K562 (cell line): ENCODE data around the gene TMCO4. TPM values are rescaled to one million over a fixed set of nuclear protein-coding genes. Genes with fewer than 3 reads are reported as not detected.
A peak's percentile ranks its signal among the peaks of the same experiment; 100 is the strongest.

Experiments
- BDP1 ChIP-seq: IDR thresholded peaks from 3 replicates; pipeline ENCODE4 v1.6.1; 2011; ENCODE audit not compliant: insufficient read length, insufficient read depth
- ELF1 ChIP-seq: fragments of 200-800 bp; sonication (Bioruptor generic); IDR thresholded peaks from 2 replicates; pipeline ENCODE4 v1.6.1; 2016; ENCODE audit warnings: missing genetic modification characterization, missing compliant biosample characterization
- EWSR1 ChIP-seq: fragments of 450-650 bp; IDR thresholded peaks from 2 replicates; pipeline ENCODE4 v1.6.1; 2018; ENCODE audit warnings: borderline replicate concordance, mild to moderate bottlenecking, low read depth, moderate library complexity; ENCODE audit not compliant: partially characterized antibody
- FOXK2 ChIP-seq, 2 experiments: fragments of 450-650 bp; IDR thresholded peaks in 1 of 2; conservative IDR thresholded peaks in 1 of 2; 2 replicates each; pipeline ENCODE4 v1.6.1; 2016; ENCODE audit warnings: low read depth in 2 of 2, mild to moderate bottlenecking in 1 of 2
- JUN ChIP-seq, 2 experiments: sonication (generic) in 1 of 2; formaldehyde crosslinking in 1 of 2; IDR thresholded peaks; 2 replicates each; pipeline versions ENCODE4 v1.6.1 to v1.8.0; 2012 to 2022; ENCODE audit warnings: borderline replicate concordance in 2 of 2, mild to moderate bottlenecking in 2 of 2, improper control_type of control experiment in 1 of 2, low read depth in 1 of 2, low read length in 1 of 2, missing genetic modification reagents in 1 of 2
- KLF10 ChIP-seq: fragments of 250-450 bp; sonication (Bioruptor Pico); IDR thresholded peaks from 2 replicates; pipeline ENCODE4 v1.6.1; 2021; ENCODE audit warnings: matching md5 sums
- LARP7 ChIP-seq: fragments of 450-650 bp; IDR thresholded peaks from 2 replicates; pipeline ENCODE4 v1.6.1; 2016
- NR2F6 ChIP-seq: fragments of 450-650 bp; formaldehyde crosslinking; IDR thresholded peaks from 2 replicates; pipeline ENCODE4 v1.4.0; 2020; ENCODE audit warnings: mild to moderate bottlenecking
- PCBP1 ChIP-seq: fragments of 200-400 bp; formaldehyde crosslinking; IDR thresholded peaks from 2 replicates; pipeline ENCODE4 v1.6.1; 2018; ENCODE audit warnings: mild to moderate bottlenecking, low read depth, low read length; ENCODE audit not compliant: poor library complexity, severe bottlenecking
- PTBP1 ChIP-seq: fragments of 200-400 bp; formaldehyde crosslinking; IDR thresholded peaks from 2 replicates; pipeline ENCODE4 v1.6.1; 2017; ENCODE audit warnings: low read depth, low read length
- RAD21 ChIP-seq, 2 experiments: fragments of 250-450 bp in 1 of 2; fragments of 450-650 bp in 1 of 2; sonication (Bioruptor Pico) in 1 of 2; formaldehyde crosslinking in 1 of 2; IDR thresholded peaks in 1 of 2; conservative IDR thresholded peaks in 1 of 2; 2 replicates each; pipeline versions ENCODE4 v1.4.0 to v1.8.0; 2020 to 2022; ENCODE audit warnings: mild to moderate bottlenecking in 2 of 2, moderate library complexity in 1 of 2
- RHOXF2B ChIP-seq: fragments of 250-450 bp; sonication (Bioruptor Pico); conservative IDR thresholded peaks from 2 replicates; pipeline ENCODE4 v1.5.1; 2021
- SIRT6 ChIP-seq: IDR thresholded peaks from one replicate; pipeline ENCODE4 v1.6.1; 2012; ENCODE audit warnings: low read depth, mild to moderate bottlenecking, control low read depth, inconsistent platforms, low read length, moderate library complexity
- TFAM ChIP-seq: fragments of 250-450 bp; sonication (Bioruptor Pico); conservative IDR thresholded peaks from 2 replicates; pipeline ENCODE4 v1.5.0; 2021; ENCODE audit warnings: mild to moderate bottlenecking, moderate library complexity
- ZNF384 ChIP-seq: IDR thresholded peaks from 2 replicates; pipeline ENCODE4 v1.6.1; 2012; ENCODE audit warnings: low read depth, low read length, improper control_type of control experiment
- ZNF431 ChIP-seq: sonication (generic); formaldehyde crosslinking; IDR thresholded peaks from 2 replicates; pipeline ENCODE4 v1.8.0; 2022; ENCODE audit warnings: mild to moderate bottlenecking, missing genetic modification reagents
- ZNF668 ChIP-seq: fragments of 250-450 bp; sonication (Bioruptor Pico); IDR thresholded peaks from 2 replicates; pipeline ENCODE4 v1.8.0; 2022; ENCODE audit warnings: mild to moderate bottlenecking, inconsistent platforms
- polyA plus RNA-seq, 8 experiments: library from polyadenylated mRNA; depleted of rRNA in 4 of 8; stranded (reverse) in 5 of 8; unstranded in 3 of 8; fragments of >200 nt; fragmentation: Nextera tagmentation in 2 of 8; fragmentation: Illumina TruSeq in 1 of 8; extraction: Ambion mirVana in 2 of 8; extraction: Trizol in 1 of 8; gene quantifications; 2 replicates each; pipeline versions ENCODE4 v1.2.1 to v1.2.3, GENCODE V29; 2011 to 2014; ENCODE audit warnings: inconsistent platforms in 1 of 8, missing spikeins in 1 of 8
- total RNA-seq, 7 experiments: library from RNA; depleted of rRNA in 6 of 7; stranded (reverse); fragments of >200 nt in 6 of 7; fragmentation: Illumina TruSeq in 2 of 7; extraction: Trizol in 2 of 7; gene quantifications; 2 replicates each; pipeline versions ENCODE4 v1.2.1 to v1.2.3, GENCODE V29; 2011 to 2021; ENCODE audit warnings: low replicate concordance in 1 of 7
- TF ChIP-seq, protein P1 (sequence below): sonication (generic); formaldehyde crosslinking; IDR thresholded peaks from 2 replicates; pipeline ENCODE4 v1.8.0; 2022; ENCODE audit warnings: mild to moderate bottlenecking, missing genetic modification reagents
- TF ChIP-seq, protein P2 (sequence below): sonication (generic); formaldehyde crosslinking; IDR thresholded peaks from 2 replicates; pipeline ENCODE4 v1.8.0; 2023; ENCODE audit warnings: mild to moderate bottlenecking, missing genetic modification reagents
- TF ChIP-seq, protein P3 (sequence below), 2 experiments: fragments of 450-650 bp; IDR thresholded peaks; 2 replicates each; pipeline ENCODE4 v1.6.1; 2018; ENCODE audit warnings: mild to moderate bottlenecking in 2 of 2, low read depth in 1 of 2; ENCODE audit not compliant: partially characterized antibody in 2 of 2
- TF ChIP-seq, protein P4 (sequence below): fragments of 450-650 bp; formaldehyde crosslinking; IDR thresholded peaks from 2 replicates; pipeline ENCODE4 v1.4.0; 2022; ENCODE audit warnings: mild to moderate bottlenecking, moderate library complexity

The TMCO4 gene
- total and polyA plus RNA-seq, 9 of the 15 experiments (the other 6 are each of a cell fraction or from before 2014, with no cell fraction given), result 0.06 to 2.1 (median 1.2) TPM

DNA sequence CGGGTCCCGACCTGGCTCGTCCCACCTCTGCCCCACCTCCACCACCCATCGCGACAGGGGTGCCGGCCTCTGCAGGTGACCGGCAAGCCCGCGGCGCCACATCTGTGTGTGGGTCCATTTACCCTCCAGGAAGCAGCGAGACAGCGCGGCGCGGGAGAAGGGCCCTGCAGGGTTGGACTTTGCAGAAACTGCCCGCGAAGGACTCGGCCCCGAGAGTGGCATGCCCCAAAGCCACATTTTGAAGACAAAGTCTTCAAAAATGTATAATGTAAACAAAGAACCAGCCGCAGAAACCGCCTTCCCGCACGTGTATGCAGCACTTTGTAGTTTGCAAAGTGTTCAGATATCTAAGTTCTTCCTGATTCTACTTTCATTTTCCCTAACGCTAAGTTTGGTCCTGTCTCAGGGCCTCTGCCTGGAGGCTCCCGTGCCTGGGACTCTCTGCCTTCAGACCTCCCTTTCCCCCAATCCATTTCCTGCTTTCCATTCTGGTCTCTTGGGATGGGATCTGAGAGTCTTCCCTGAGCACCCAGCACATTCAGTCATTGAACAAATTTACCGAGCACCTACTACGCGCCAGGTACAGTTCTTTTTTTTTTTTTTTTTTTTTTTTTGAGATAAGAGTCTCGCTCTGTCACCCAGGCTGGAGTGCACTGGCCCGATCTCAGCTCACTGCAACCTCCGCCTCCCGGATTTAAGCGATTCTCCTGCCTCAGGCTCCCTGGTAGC lies 524 bp upstream of the TMCO4 start (continued):
- TF ChIP-seq, protein P1, sequence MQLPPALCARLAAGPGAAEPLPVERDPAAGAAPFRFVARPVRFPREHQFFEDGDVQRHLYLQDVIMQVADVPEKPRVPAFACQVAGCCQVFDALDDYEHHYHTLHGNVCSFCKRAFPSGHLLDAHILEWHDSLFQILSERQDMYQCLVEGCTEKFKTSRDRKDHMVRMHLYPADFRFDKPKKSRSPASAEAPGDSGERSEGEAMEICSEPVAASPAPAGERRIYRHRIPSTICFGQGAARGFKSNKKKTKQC (CRISPR knock-in tag), result peak; percentile 66; the same call in 1 of the 2 replicates
- TF ChIP-seq KLF10, result no peak
- TF ChIP-seq ZNF431 (CRISPR knock-in tag), result no peak
- TF ChIP-seq, protein P2, sequence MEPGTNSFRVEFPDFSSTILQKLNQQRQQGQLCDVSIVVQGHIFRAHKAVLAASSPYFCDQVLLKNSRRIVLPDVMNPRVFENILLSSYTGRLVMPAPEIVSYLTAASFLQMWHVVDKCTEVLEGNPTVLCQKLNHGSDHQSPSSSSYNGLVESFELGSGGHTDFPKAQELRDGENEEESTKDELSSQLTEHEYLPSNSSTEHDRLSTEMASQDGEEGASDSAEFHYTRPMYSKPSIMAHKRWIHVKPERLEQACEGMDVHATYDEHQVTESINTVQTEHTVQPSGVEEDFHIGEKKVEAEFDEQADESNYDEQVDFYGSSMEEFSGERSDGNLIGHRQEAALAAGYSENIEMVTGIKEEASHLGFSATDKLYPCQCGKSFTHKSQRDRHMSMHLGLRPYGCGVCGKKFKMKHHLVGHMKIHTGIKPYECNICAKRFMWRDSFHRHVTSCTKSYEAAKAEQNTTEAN (CRISPR knock-in tag), result no peak
- TF ChIP-seq NR2F6, result no peak
- TF ChIP-seq SIRT6, result no peak
- TF ChIP-seq JUN (IDR thresholded peaks at IDR 0.05; ENCODE audit: borderline replicate concordance, low read depth, low read length), result no peak
- no peak for TF ChIP-seq JUN (CRISPR knock-in tag; IDR thresholded peaks at IDR 0.05; ENCODE audit: borderline replicate concordance)
- no peak for TF ChIP-seq BDP1
- TF ChIP-seq ELF1, result no peak; the same call in 1 of the 2 replicates
- TF ChIP-seq RAD21 (CRISPR knock-in tag; conservative IDR thresholded peaks at IDR 0.05 in 1 of 2, IDR thresholded peaks at IDR 0.05 in 1 of 2), result no peak
- no peak for TF ChIP-seq EWSR1
- no peak for TF ChIP-seq PTBP1
- TF ChIP-seq RHOXF2B (CRISPR knock-in tag), result no peak
- no peak for TF ChIP-seq PCBP1
- TF ChIP-seq, protein P3, sequence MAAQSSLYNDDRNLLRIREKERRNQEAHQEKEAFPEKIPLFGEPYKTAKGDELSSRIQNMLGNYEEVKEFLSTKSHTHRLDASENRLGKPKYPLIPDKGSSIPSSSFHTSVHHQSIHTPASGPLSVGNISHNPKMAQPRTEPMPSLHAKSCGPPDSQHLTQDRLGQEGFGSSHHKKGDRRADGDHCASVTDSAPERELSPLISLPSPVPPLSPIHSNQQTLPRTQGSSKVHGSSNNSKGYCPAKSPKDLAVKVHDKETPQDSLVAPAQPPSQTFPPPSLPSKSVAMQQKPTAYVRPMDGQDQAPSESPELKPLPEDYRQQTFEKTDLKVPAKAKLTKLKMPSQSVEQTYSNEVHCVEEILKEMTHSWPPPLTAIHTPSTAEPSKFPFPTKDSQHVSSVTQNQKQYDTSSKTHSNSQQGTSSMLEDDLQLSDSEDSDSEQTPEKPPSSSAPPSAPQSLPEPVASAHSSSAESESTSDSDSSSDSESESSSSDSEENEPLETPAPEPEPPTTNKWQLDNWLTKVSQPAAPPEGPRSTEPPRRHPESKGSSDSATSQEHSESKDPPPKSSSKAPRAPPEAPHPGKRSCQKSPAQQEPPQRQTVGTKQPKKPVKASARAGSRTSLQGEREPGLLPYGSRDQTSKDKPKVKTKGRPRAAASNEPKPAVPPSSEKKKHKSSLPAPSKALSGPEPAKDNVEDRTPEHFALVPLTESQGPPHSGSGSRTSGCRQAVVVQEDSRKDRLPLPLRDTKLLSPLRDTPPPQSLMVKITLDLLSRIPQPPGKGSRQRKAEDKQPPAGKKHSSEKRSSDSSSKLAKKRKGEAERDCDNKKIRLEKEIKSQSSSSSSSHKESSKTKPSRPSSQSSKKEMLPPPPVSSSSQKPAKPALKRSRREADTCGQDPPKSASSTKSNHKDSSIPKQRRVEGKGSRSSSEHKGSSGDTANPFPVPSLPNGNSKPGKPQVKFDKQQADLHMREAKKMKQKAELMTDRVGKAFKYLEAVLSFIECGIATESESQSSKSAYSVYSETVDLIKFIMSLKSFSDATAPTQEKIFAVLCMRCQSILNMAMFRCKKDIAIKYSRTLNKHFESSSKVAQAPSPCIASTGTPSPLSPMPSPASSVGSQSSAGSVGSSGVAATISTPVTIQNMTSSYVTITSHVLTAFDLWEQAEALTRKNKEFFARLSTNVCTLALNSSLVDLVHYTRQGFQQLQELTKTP (IDR thresholded peaks at IDR 0.05; ENCODE audit: low read depth in 1 of 2, partially characterized antibody in 2 of 2), result no peak
- 0 out of 4 replicates have a peak, but pooled peaks have one; percentile 21 to 24 for TF ChIP-seq FOXK2 (conservative IDR thresholded peaks at IDR 0.05 in 1 of 2, IDR thresholded peaks at IDR 0.05 in 1 of 2; ENCODE audit: low read depth in 2 of 2)
- TF ChIP-seq ZNF384, result peak; percentile 55
- no peak for TF ChIP-seq ZNF668 (CRISPR knock-in tag)
- TF ChIP-seq TFAM (CRISPR knock-in tag), result no peak
- TF ChIP-seq LARP7, result no peak
- TF ChIP-seq, protein P4, sequence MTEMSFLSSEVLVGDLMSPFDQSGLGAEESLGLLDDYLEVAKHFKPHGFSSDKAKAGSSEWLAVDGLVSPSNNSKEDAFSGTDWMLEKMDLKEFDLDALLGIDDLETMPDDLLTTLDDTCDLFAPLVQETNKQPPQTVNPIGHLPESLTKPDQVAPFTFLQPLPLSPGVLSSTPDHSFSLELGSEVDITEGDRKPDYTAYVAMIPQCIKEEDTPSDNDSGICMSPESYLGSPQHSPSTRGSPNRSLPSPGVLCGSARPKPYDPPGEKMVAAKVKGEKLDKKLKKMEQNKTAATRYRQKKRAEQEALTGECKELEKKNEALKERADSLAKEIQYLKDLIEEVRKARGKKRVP (CRISPR knock-in tag), result no peak
